SK-N-SH (cell line): ENCODE measurements around the gene CYP2B6. TPM values are rescaled to one million over a fixed set of nuclear protein-coding genes. Genes with fewer than 3 reads are reported as not detected.

Experiments used
- CTCF ChIA-PET: fragments of 300-600, 350-600 bp; formaldehyde crosslinking; extraction: SDS; loops from one replicate; lab custom pipeline; 2021; lab: Yijun Ruan, JAX
- POLR2A ChIA-PET: fragments of 350-600 bp; sonication (Branson Sonifier 250); formaldehyde crosslinking; extraction: SDS; loops from one replicate; lab custom pipeline; 2020; ENCODE audit warnings: antibody characterized with exemption, inconsistent platforms; lab: Yijun Ruan, JAX
- DNase-seq: peaks from one replicate; pipeline ENCODE4 v3.0.0; 2012
- H2AFZ ChIP-seq: fragments of 200-600 bp; sonication (generic); 2 replicates; pipeline ENCODE4 v1.8.1; 2016; ENCODE audit warnings: antibody characterized with exemption, mild to moderate bottlenecking, low read depth
- H3F3A ChIP-seq: fragments of 200-600 bp; sonication (generic); replicated peaks from 2 replicates; pipeline ENCODE3; 2016; ENCODE audit warnings: antibody characterized with exemption, mild to moderate bottlenecking; ENCODE audit not compliant: insufficient read depth
- H3K27ac ChIP-seq, 2 experiments: fragments of 200-500 bp in 1 of 2; fragments of 200-600 bp in 1 of 2; sonication (Bioruptor generic) in 1 of 2; sonication (generic), shearing (Covaris generic) in 1 of 2; 2 replicates each; pipeline versions ENCODE4 v1.5.1 to v1.6.1; 2014 to 2016; ENCODE audit warnings: low read depth in 2 of 2, inconsistent platforms in 1 of 2, low read length in 1 of 2, mild to moderate bottlenecking in 1 of 2, mixed read lengths in 1 of 2
- H3K27me3 ChIP-seq: fragments of 200-600 bp; sonication (generic), shearing (Covaris generic); 2 replicates; pipeline ENCODE4 v1.6.1; 2016; ENCODE audit warnings: mixed run types; ENCODE audit not compliant: insufficient read depth
- H3K36me3 ChIP-seq, 2 experiments: fragments of 200-500 bp in 1 of 2; fragments of 200-600 bp in 1 of 2; sonication (Bioruptor generic) in 1 of 2; sonication (generic) in 1 of 2; replicated peaks in 1 of 2; 2 replicates each; pipeline versions ENCODE3 to v1.5.1; 2014 to 2016; ENCODE audit warnings: low read length in 1 of 2, mild to moderate bottlenecking in 1 of 2; ENCODE audit not compliant: insufficient read depth in 2 of 2, control insufficient read depth in 1 of 2
- H3K4me1 ChIP-seq, 2 experiments: fragments of 200-500 bp in 1 of 2; fragments of 200-600 bp in 1 of 2; sonication (Bioruptor generic) in 1 of 2; sonication (generic), shearing (Covaris generic) in 1 of 2; 2 replicates each; pipeline versions ENCODE4 v1.5.1 to v1.6.1; 2014 to 2016; ENCODE audit warnings: low read depth in 1 of 2, low read length in 1 of 2, mixed run types in 1 of 2; ENCODE audit not compliant: insufficient read depth in 2 of 2, control insufficient read depth in 1 of 2
- H3K4me2 ChIP-seq: fragments of 200-600 bp; sonication (generic), shearing (Covaris generic); 2 replicates; pipeline ENCODE4 v1.6.1; 2017; ENCODE audit warnings: mixed run types
- H3K4me3 ChIP-seq, 2 experiments: fragments of 200-500 bp in 1 of 2; fragments of 200-600 bp in 1 of 2; sonication (Bioruptor generic) in 1 of 2; sonication (generic), shearing (Covaris generic) in 1 of 2; 2 replicates each; pipeline versions ENCODE4 v1.5.1 to v1.8.1; 2014 to 2016; ENCODE audit warnings: low read depth in 2 of 2, inconsistent platforms in 1 of 2, low read length in 1 of 2, mild to moderate bottlenecking in 1 of 2, mixed read lengths in 1 of 2, moderate library complexity in 1 of 2
- H3K79me2 ChIP-seq: fragments of 200-600 bp; sonication (generic); 2 replicates; pipeline ENCODE4 v1.8.1; 2017; ENCODE audit warnings: mild to moderate bottlenecking; ENCODE audit not compliant: insufficient read depth
- H3K9ac ChIP-seq: fragments of 200-600 bp; sonication (generic); 2 replicates; pipeline ENCODE4 v1.6.1; 2017; ENCODE audit warnings: mixed run types
- H3K9me2 ChIP-seq: fragments of 200-600 bp; sonication (generic); 2 replicates; pipeline ENCODE4 v1.6.1; 2017; ENCODE audit warnings: mixed run types
- H3K9me3 ChIP-seq: fragments of 200-600 bp; sonication (generic); 2 replicates; pipeline ENCODE4 v1.6.1; 2017; ENCODE audit warnings: mixed run types, mild to moderate bottlenecking, moderate library complexity
- H4K20me1 ChIP-seq: fragments of 200-600 bp; sonication (generic); 2 replicates; pipeline ENCODE4 v1.6.1; 2017; ENCODE audit warnings: mild to moderate bottlenecking, mixed run types; ENCODE audit not compliant: insufficient read depth
- CHD2 ChIP-seq: fragments of 150-350 bp; IDR thresholded peaks from 2 replicates; pipeline ENCODE4 v1.6.1; 2018; ENCODE audit warnings: low read length; ENCODE audit not compliant: partially characterized antibody
- ELF1 ChIP-seq: IDR thresholded peaks from 2 replicates; pipeline ENCODE4 v1.4.0; 2012
- EP300 ChIP-seq, 2 experiments: IDR thresholded peaks; 2 replicates each; pipeline versions ENCODE4 v1.4.0 to v1.6.1; 2012; ENCODE audit warnings: borderline replicate concordance in 1 of 2, low read depth in 1 of 2, low read length in 1 of 2
- EZH2phosphoT487 ChIP-seq: fragments of 200-600 bp; sonication (generic); IDR thresholded peaks from 2 replicates; pipeline ENCODE4 v1.6.1; 2017; ENCODE audit warnings: low read depth, mixed run types, mild to moderate bottlenecking, antibody characterized with exemption, moderate library complexity, borderline replicate concordance
- FOSL2 ChIP-seq: IDR thresholded peaks from 2 replicates; pipeline ENCODE4 v1.4.0; 2012; ENCODE audit warnings: low read depth, mild to moderate bottlenecking, moderate library complexity, borderline replicate concordance
- JUND ChIP-seq: IDR thresholded peaks from 2 replicates; pipeline ENCODE4 v1.4.0; 2012
- MXI1 ChIP-seq: IDR thresholded peaks from 2 replicates; pipeline ENCODE4 v1.6.1; 2012; ENCODE audit warnings: mild to moderate bottlenecking, low read depth, low read length, improper control_type of control experiment
- NFIC ChIP-seq: IDR thresholded peaks from 2 replicates; pipeline ENCODE4 v1.4.0; 2012; ENCODE audit warnings: borderline replicate concordance
- RAD21 ChIP-seq: IDR thresholded peaks from 2 replicates; pipeline ENCODE4 v1.6.1; 2012; ENCODE audit warnings: mild to moderate bottlenecking, low read length
- RCOR1 ChIP-seq: fragments of 150-350 bp; IDR thresholded peaks from 2 replicates; pipeline ENCODE4 v1.6.1; 2017; ENCODE audit warnings: antibody characterized with exemption, low read length
- RFX5 ChIP-seq: IDR thresholded peaks from 2 replicates; pipeline ENCODE4 v1.6.1; 2012; ENCODE audit warnings: mild to moderate bottlenecking, improper control_type of control experiment, low read length
- RXRA ChIP-seq: IDR thresholded peaks from 2 replicates; pipeline ENCODE4 v1.4.0; 2012; ENCODE audit warnings: low read depth, mild to moderate bottlenecking, borderline replicate concordance
- SMC3 ChIP-seq: IDR thresholded peaks from 2 replicates; pipeline ENCODE4 v1.6.1; 2012; ENCODE audit warnings: low read depth, low read length, improper control_type of control experiment
- USF2 ChIP-seq: fragments of 150-350 bp; IDR thresholded peaks from 2 replicates; pipeline ENCODE4 v1.6.1; 2017; ENCODE audit warnings: antibody characterized with exemption, low read length, low read depth, borderline replicate concordance
- YY1 ChIP-seq: IDR thresholded peaks from 2 replicates; pipeline ENCODE4 v1.4.0; 2012; ENCODE audit warnings: low read depth, mild to moderate bottlenecking
- WGBS: methylation state at CpG from one replicate; pipeline ENCODE4 v1.1.6; 2017; ENCODE audit warnings: low lambda C conversion rate; 5-methylcytosine and 5-hydroxymethylcytosine counted together
- polyA plus RNA-seq, 3 experiments: library from polyadenylated mRNA; depleted of rRNA; stranded (reverse); fragments of >200 nt; gene quantifications; 2 replicates each; pipeline ENCODE4 v1.2.3, GENCODE V29; 2012
- TF ChIP-seq, protein P1 (sequence below): IDR thresholded peaks from 2 replicates; pipeline ENCODE4; 2012
- TF ChIP-seq, protein P2 (sequence below): IDR thresholded peaks from 2 replicates; pipeline ENCODE4 v1.6.1; 2012; ENCODE audit warnings: mild to moderate bottlenecking, low read depth, low read length, moderate library complexity
- TF ChIP-seq, protein P3 (sequence below): IDR thresholded peaks from 2 replicates; pipeline ENCODE4 v1.4.0; 2012; ENCODE audit warnings: low read depth, borderline replicate concordance

Gene CYP2B6
- polyA plus RNA-seq, 1 of the 3 experiments (the other 2 are of a cell fraction), result not detected

- TF ChIP-seq JUND, result no peak
- TF ChIP-seq RAD21, result no peak
- no peak for TF ChIP-seq SMC3
- no peak for TF ChIP-seq EP300 (IDR thresholded peaks at IDR 0.05; ENCODE audit: borderline replicate concordance in 1 of 2, low read depth in 1 of 2, low read length in 1 of 2)
- no peak for TF ChIP-seq RXRA
- no peak for TF ChIP-seq ELF1
- TF ChIP-seq RFX5, result no peak
- no peak for TF ChIP-seq EZH2phosphoT487
- TF ChIP-seq FOSL2, result no peak
- no peak for TF ChIP-seq MXI1
- no peak for TF ChIP-seq YY1
- TF ChIP-seq USF2, result no peak
- TF ChIP-seq, protein P1, sequence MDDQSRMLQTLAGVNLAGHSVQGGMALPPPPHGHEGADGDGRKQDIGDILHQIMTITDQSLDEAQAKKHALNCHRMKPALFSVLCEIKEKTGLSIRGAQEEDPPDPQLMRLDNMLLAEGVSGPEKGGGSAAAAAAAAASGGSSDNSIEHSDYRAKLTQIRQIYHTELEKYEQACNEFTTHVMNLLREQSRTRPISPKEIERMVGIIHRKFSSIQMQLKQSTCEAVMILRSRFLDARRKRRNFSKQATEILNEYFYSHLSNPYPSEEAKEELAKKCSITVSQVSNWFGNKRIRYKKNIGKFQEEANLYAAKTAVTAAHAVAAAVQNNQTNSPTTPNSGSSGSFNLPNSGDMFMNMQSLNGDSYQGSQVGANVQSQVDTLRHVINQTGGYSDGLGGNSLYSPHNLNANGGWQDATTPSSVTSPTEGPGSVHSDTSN, result no peak
- no peak for TF ChIP-seq NFIC
- peaks cover 22% of the 10 kb centered on the region; the same call in 1 of the 2 replicates for H3K27me3 ChIP-seq
- no peaks in the 10 kb centered on the region for H3K4me1 ChIP-seq
- H3K79me2 ChIP-seq, result no peaks in the 10 kb centered on the region
- WGBS, result 25% methylated on average over 3 of the region's 3 CpGs
- H3K9me2 ChIP-seq, result no peaks in the 10 kb centered on the region
- POLR2A ChIA-PET, result no interaction called here
- H4K20me1 ChIP-seq, result no peaks in the 10 kb centered on the region
- no peaks in the 10 kb centered on the region for H3K9me3 ChIP-seq
- DNase-seq, result no peak
- no peaks in the 10 kb centered on the region for H3K36me3 ChIP-seq
- H3K4me3 ChIP-seq, result no peak overlapping the region
- no peak overlapping the region for H3K9ac ChIP-seq
- H3K4me2 ChIP-seq, result no peak overlapping the region
- H2AFZ ChIP-seq, result no peak overlapping the region
- CTCF ChIA-PET, result no interaction called here
- H3K27ac ChIP-seq, result no peak overlapping the region
- no peaks in the 10 kb centered on the region for H3F3A ChIP-seq
Observed at GRCh38 chr19:41000310-41000737, 9.2 kb downstream of the CYP2B6 start.

GRCh38 chr19:41001243-41001971 is 10.3 kb downstream of the CYP2B6 start:
- peaks cover 30% of the 10 kb centered on the region; the same call in 1 of the 2 replicates for H3K27me3 ChIP-seq
- H2AFZ ChIP-seq, result no peak overlapping the region
- no peaks in the 10 kb centered on the region for H3F3A ChIP-seq
- no peak overlapping the region for H3K9ac ChIP-seq
- H3K36me3 ChIP-seq, result no peaks in the 10 kb centered on the region
- 29% methylated on average over 9 of the region's 9 CpGs for WGBS
- POLR2A ChIA-PET, result no interaction called here
- H3K27ac ChIP-seq, result no peak overlapping the region
- H3K9me3 ChIP-seq, result no peaks in the 10 kb centered on the region
- CTCF ChIA-PET, result no interaction called here
- H3K9me2 ChIP-seq, result no peaks in the 10 kb centered on the region
- no peaks in the 10 kb centered on the region for H3K79me2 ChIP-seq
- H4K20me1 ChIP-seq, result no peaks in the 10 kb centered on the region
- no peak for DNase-seq
- no peaks in the 10 kb centered on the region for H3K4me1 ChIP-seq
- H3K4me3 ChIP-seq, result no peak overlapping the region
- no peak overlapping the region for H3K4me2 ChIP-seq
- TF ChIP-seq CHD2, result no peak
- TF ChIP-seq, protein P2, sequence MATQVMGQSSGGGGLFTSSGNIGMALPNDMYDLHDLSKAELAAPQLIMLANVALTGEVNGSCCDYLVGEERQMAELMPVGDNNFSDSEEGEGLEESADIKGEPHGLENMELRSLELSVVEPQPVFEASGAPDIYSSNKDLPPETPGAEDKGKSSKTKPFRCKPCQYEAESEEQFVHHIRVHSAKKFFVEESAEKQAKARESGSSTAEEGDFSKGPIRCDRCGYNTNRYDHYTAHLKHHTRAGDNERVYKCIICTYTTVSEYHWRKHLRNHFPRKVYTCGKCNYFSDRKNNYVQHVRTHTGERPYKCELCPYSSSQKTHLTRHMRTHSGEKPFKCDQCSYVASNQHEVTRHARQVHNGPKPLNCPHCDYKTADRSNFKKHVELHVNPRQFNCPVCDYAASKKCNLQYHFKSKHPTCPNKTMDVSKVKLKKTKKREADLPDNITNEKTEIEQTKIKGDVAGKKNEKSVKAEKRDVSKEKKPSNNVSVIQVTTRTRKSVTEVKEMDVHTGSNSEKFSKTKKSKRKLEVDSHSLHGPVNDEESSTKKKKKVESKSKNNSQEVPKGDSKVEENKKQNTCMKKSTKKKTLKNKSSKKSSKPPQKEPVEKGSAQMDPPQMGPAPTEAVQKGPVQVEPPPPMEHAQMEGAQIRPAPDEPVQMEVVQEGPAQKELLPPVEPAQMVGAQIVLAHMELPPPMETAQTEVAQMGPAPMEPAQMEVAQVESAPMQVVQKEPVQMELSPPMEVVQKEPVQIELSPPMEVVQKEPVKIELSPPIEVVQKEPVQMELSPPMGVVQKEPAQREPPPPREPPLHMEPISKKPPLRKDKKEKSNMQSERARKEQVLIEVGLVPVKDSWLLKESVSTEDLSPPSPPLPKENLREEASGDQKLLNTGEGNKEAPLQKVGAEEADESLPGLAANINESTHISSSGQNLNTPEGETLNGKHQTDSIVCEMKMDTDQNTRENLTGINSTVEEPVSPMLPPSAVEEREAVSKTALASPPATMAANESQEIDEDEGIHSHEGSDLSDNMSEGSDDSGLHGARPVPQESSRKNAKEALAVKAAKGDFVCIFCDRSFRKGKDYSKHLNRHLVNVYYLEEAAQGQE, result no peak
- no peak for TF ChIP-seq JUND
- TF ChIP-seq, protein P3, sequence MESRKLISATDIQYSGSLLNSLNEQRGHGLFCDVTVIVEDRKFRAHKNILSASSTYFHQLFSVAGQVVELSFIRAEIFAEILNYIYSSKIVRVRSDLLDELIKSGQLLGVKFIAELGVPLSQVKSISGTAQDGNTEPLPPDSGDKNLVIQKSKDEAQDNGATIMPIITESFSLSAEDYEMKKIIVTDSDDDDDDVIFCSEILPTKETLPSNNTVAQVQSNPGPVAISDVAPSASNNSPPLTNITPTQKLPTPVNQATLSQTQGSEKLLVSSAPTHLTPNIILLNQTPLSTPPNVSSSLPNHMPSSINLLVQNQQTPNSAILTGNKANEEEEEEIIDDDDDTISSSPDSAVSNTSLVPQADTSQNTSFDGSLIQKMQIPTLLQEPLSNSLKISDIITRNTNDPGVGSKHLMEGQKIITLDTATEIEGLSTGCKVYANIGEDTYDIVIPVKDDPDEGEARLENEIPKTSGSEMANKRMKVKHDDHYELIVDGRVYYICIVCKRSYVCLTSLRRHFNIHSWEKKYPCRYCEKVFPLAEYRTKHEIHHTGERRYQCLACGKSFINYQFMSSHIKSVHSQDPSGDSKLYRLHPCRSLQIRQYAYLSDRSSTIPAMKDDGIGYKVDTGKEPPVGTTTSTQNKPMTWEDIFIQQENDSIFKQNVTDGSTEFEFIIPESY, result no peak
- no peak for TF ChIP-seq RCOR1
- TF ChIP-seq, all 33 proteins: peak for 0
